SK-MEL-5 (cell line): ENCODE measurements around the gene LIF. TPM values are rescaled to one million over a fixed set of nuclear protein-coding genes. Genes with fewer than 3 reads are reported as not detected.

ENCODE experiments used
- DNase-seq: peaks from one replicate; pipeline ENCODE4 v3.0.0-alpha.2; 2016; ENCODE audit warnings: low read depth, low spot score
- in situ Hi-C: cut with HindIII; loops from 2 replicates; pipeline ENCODE4 v1.10.0; 2016; ENCODE audit warnings: low sequenced_read_pairs, high pct_unique_total_duplicates, low pct_unique_long_range_greater_than_20kb
- total RNA-seq: library from RNA; depleted of rRNA; stranded (reverse); fragments of >200 nt; shearing (Covaris generic); gene quantifications from 2 replicates; pipeline ENCODE4 v1.2.3, GENCODE V29; 2014

The LIF gene
- total RNA-seq, 1 experiment from 2014 or later = 3.2 TPM

DNA sequence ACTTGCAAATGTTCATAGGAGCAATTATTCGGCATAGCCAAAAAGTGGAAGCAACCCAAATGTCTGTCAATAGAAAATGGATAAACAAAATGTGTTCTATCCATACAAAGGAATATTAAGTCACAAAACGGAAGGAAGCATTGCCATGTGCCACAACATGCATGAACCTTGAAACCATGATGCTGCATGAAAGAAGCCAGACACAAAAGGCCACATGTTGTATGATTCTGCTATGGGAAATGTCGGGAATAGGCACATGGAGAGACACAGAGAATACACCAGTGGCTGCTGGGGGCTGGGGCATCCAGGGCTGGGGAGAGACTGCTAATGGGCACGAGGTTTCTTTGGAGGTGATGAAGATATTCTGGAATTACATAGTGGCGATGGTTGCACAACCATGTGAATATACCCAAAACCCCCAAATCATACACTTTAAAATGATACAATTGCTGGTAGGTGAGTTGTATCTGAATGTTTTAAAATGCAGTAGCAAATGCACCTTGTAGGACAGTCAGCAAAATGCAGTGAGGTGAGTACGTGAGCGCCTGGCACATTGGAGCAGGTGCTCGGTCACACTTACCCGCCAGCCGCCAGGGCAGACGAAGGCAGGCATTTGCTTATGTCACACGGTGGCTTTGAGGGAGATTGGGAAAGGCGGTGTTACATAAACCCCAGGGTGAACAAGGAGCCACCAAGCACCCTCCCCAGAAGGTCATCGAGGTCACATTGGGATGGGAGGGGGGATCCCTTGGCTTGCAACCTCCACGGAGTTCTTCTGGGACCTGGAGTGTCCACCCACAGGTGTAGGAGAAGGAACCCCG is 26.4 kb upstream of the LIF start:
- no peak for DNase-seq
- in situ Hi-C loops = no loop called here

GRCh38 chr22:30270832-30271231 is 24.3 kb upstream of the LIF start:
- no peak for DNase-seq
- in situ Hi-C loops = no loop called here

DNA sequence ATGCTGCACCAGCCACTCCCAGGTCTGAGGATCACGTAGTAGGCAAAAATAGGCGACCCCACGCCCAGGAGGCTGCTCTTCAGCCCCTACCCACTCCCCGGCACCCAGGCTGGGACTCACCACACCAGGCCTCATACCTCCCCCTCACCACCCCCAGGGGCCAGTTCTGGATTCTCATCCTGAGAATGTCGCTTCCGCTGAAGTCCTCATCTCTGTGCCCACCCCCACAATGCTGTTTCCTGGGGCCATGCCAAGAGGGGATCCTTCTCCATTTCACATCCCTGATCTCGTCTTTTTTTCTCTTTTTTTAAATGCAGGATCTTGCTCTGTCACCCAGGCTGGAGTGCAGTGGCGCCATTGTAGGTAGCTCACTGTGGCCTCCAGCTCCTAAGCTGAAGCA is 21.8 kb upstream of the LIF start:
- DNase-seq = no peak
- in situ Hi-C loops = no loop called here

DNA sequence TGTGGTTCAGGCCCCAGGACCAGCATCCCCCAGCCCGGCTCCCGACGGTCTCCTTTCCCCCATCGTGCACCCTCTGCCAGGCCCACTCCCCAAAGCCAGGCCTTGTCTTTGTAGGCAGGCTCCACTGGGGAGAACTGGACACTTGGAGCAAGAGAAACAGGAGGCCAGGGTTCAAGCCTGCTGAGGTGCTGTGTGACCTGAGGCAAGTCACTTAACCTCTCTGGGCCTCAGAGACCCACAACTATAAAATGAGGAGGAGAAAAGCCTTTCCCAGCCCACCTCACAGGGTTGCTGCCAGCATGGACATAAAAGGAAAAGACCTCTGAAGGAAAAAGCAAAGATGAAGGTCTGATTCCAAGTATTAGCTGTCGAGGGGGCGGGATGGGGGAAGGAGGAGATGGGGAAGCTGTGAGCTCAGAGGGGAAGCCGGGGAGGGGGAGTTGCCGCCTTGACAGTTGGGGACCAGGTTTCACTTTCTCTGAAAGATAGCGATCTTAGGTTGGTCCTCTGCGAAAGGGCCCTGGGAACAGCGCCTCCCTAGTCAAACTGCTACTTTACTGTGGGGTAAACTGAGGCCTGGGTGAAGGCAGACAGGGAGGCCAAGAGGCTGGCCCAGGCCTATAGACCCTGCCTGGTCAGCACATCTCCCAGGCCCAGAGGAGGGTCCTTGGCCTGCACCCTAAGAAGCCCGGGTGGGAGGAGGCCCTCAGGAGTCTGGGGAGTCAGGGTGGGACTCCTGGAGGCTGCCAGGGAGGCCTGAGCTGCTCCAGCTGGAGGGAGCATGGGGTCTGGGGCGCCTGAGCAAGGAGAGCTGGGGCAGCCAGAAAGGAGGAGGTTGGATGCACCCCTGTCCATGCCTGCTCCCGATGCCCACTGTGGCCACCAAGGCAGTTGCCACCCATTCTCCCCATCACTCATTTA is 21.1 kb upstream of the LIF start:
- in situ Hi-C loops = no loop called here
- DNase-seq = no peak

DNA sequence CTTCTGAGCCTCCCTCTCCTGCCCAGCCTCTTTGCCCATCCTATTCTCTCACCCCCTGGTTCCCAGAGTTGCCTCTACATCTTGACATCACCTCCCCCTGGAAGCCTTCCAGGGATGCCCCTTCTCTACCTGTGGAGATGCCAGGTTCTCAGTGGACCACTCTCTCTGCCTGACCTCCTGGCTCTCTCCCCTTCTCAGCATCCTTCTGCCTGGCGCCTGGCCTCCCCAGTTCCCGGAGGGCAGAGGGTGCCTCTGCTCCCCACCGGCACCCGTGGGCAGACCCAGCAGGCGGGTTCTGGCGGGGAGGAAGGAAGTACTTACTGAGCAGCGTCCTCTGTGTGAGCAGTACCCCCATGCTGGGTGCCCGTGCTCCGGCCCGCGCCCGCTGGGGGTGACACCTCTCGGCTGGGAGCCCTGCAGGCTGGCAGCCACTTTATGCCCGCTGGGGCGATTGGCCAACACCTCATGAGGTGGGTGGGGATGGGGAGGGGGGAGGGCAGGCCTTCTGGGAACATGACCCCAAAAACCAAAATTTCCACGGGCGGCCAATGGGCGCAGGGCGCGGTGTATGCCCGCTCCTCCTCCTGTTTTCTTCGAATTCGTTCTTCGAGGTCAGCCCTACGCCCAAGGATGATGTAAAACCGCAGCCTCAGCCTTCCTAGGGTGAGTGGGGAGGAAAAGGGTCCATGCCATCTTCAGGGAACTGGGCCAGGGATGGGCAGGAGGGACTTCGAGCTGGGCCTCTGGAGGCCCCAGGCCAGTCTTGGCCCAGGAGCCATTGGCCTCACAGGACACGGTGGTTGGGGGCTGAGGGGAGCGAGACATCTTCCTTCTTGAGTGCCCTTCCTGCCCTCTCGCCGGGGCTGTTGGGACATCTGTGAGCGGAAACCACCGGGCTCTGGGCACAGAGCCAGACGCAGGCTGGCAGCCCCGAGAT is 20.2 kb upstream of the LIF start, which contains the start of gene OSM:
Gene OSM (minus strand): TSS at position 407 of the 937 bp plus-strand sequence. CDS start 52 bp downstream, at position 355.
- no peak for DNase-seq
- in situ Hi-C loops = no loop called here

- in situ Hi-C loops = no loop called here
- DNase-seq = no peak
Observed at GRCh38 chr22:30265823-30266444, 19.4 kb upstream of the LIF start.

- in situ Hi-C loops = no loop called here
- no peak for DNase-seq
Observed at GRCh38 chr22:30265131-30265720, 18.7 kb upstream of the LIF start.

GRCh38 chr22:30263883-30264282 is 17.3 kb upstream of the LIF start:
- DNase-seq = no peak
- in situ Hi-C loops = no loop called here

DNA sequence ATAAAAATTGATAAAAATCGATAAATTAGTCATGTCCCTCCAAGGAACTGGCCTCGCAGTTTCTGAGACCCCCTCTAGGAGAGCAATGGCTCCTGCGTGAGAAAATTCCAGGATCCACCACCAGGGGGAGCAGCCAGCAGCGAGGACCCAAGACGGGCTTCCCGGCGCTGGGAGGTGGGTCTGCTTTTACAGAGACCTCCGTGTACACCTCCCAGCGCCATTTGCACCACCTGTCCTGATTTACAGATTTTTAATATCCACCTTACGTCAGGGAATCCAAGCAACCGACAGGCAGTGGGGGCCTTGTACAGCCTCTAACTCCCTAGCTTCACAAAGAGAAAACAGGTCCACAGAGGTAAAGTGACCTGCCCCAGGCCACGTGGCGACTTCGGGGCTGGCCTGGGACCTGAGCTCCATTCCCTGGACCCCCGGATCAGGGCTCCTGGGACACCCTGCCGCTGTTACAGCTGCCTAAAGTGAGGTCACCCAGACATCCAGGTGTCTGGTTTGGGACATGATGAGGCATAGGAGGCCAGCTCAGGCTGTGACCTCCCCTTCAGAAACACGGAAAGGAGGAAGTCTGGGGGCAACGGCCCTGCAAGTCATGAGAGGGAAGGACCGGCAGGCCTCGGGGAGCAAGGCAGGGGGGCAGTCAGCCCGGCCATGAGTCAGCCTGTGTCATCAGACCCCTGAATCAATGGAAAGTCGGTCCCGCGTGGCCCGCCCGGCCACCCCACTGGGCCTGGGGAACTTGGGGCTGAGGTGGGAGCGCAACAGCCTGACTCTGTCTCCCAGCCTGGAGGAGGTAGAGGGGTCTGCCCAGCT is 16.6 kb upstream of the LIF start:
- DNase-seq = peak; percentile 75
- in situ Hi-C loops = no loop called here

- no peak for DNase-seq
- in situ Hi-C loops = no loop called here
Observed at GRCh38 chr22:30262112-30262511, 15.6 kb upstream of the LIF start.

GRCh38 chr22:30261134-30261533 is 14.6 kb upstream of the LIF start:
- DNase-seq = no peak
- in situ Hi-C loops = no loop called here

GRCh38 chr22:30260682-30261081 is 14.1 kb upstream of the LIF start:
- in situ Hi-C loops = no loop called here
- no peak for DNase-seq

GRCh38 chr22:30260276-30260675 is 13.7 kb upstream of the LIF start:
- no peak for DNase-seq

GRCh38 chr22:30254314-30254713 is 7.8 kb upstream of the LIF start:
- DNase-seq = no peak

More at GRCh38 chr22:30260276-30260675, 13.7 kb upstream of the LIF start:
- in situ Hi-C loops = no loop called here

GRCh38 chr22:30253205-30253852 is 6.8 kb upstream of the LIF start:
- in situ Hi-C loops = no loop called here
- no peak for DNase-seq

More at GRCh38 chr22:30254314-30254713, 7.8 kb upstream of the LIF start:
- in situ Hi-C loops = no loop called here
